Activated CD4-positive, alpha-beta T cell treated with anti-CD3 and anti-CD28 coated beads for 36 hours (primary cell): ENCODE results near the gene NBL1. TPM values are rescaled to one million over a fixed set of nuclear protein-coding genes. Genes with fewer than 3 reads are reported as not detected.
A peak's percentile ranks its signal among the peaks of the same experiment; 100 is the strongest.

ENCODE experiments used
- ATAC-seq: fragments of 200-7000 bp; cut with Tn5 transposase; one replicate; pipeline ENCODE4 v1.10.0; 2021; ENCODE audit warnings: mild to moderate bottlenecking, moderate library complexity
- CTCF ChIA-PET: fragments of 350-600 bp; sonication (Branson Sonifier 250); formaldehyde crosslinking; loops from one replicate; lab custom pipeline; 2021; ENCODE audit warnings: antibody characterized with exemption; lab: Charles Lee
- POLR2A ChIA-PET: fragments of 350-600 bp; sonication (Branson Sonifier 250); formaldehyde crosslinking; loops from one replicate; lab custom pipeline; 2021; ENCODE audit warnings: antibody characterized with exemption, inconsistent platforms; lab: Charles Lee
- DNase-seq: peaks from one replicate; pipeline ENCODE4 v3.0.0-alpha.2; 2020
- H3K27ac Mint-ChIP-seq: one replicate; pipeline ENCODE4 v1.8.0; 2021; ENCODE audit warnings: mixed read lengths
- H3K27me3 Mint-ChIP-seq: one replicate; pipeline ENCODE4 v1.8.0; 2021; ENCODE audit warnings: mixed read lengths
- H3K36me3 Mint-ChIP-seq: one replicate; pipeline ENCODE4 v1.8.0; 2021; ENCODE audit warnings: low read depth, mixed read lengths
- H3K4me1 Mint-ChIP-seq: one replicate; pipeline ENCODE4 v1.8.0; 2021; ENCODE audit warnings: mixed read lengths
- H3K4me3 Mint-ChIP-seq: one replicate; pipeline ENCODE4 v1.8.0; 2021; ENCODE audit warnings: mild to moderate bottlenecking, moderate library complexity, mixed read lengths
- H3K9me3 Mint-ChIP-seq: one replicate; pipeline ENCODE4 v1.8.0; 2021; ENCODE audit warnings: low read depth, mixed read lengths
- intact Hi-C, 2 experiments: fragments of 100-400 bp; cut with DNase I in 1 of 2; cut with micrococcal nuclease in 1 of 2; formaldehyde crosslinking; loops; one replicate each; pipeline versions ENCODE4 v1.14.2 to v1.15.1; 2022 to 2024; cut with DNase I, micrococcal nuclease
- total RNA-seq, 2 experiments: library from RNA; stranded (reverse); gene quantifications; one replicate each; pipeline ENCODE4 v1.2.3, GENCODE V29; 2021

The NBL1 gene
- 10 to 100 TPM; 10.5 to 10.7 TPM for total RNA-seq

- peak; percentile 84 for ATAC-seq
- Mint-ChIP-seq H3K36me3 (no peaks in the 10 kb centered on the region), H3K9me3 (no peaks in the 10 kb centered on the region), H3K4me1 (peaks cover 21% of the 10 kb centered on the region), H3K4me3 (peak within 1 kb of the TSS; percentile 88), H3K27me3 (peaks cover 18% of the 10 kb centered on the region), H3K27ac (peak within 1 kb of the TSS; percentile 64)
- ChIA-PET CTCF (interaction anchor here (0.6 to 2.5 kb wide), 5 partner anchors 10 to 761 kb away, joined by 3 to 12 read pairs (median 3); no protein-coding TSS in a partner anchor), POLR2A (no interaction called here)
- peak; percentile 84 for DNase-seq
- intact Hi-C loops = loop anchor here in 1 of 2 experiments (1.0 to 2.0 kb wide), 3 partner anchors 47 to 393 kb away; partner anchors contain the start of genes CAPZB, EMC1 and MRTO4
Measured at GRCh38 chr1:19643602-19644394, at the start of gene NBL1. TSS of gene NBL1 (plus strand) at chr1:19644311. CDS start at chr1:19655031, 10,720 bp downstream.

- H3K27me3 Mint-ChIP-seq = no peaks in the 10 kb centered on the region
- peak overlapping the region; percentile 100 for H3K4me3 Mint-ChIP-seq
- H3K4me1 Mint-ChIP-seq = peaks cover 36% of the 10 kb centered on the region
- H3K27ac Mint-ChIP-seq = peak overlapping the region; percentile 99
- H3K36me3 Mint-ChIP-seq = peaks cover 24% of the 10 kb centered on the region
- ATAC-seq (no peak), DNase-seq (no peak)
- H3K9me3 Mint-ChIP-seq = no peaks in the 10 kb centered on the region
- intact Hi-C loops = loop anchor here (1.0 to 5.0 kb wide), 13 partner anchors 48 to 1191 kb away; partner anchors contain the start of genes AKR7A2 (in 1 of the 2), ALDH4A1 (in 1 of the 2), CAPZB (in 1 of the 2) and EMC1 (in 1 of the 2)
- POLR2A ChIA-PET = interaction anchor here (0.6 to 1.7 kb wide), 3 partner anchors 10 to 345 kb away, joined by 3 to 11 read pairs (median 4); partner anchors contain the start of gene EMC1
- CTCF ChIA-PET = interaction anchor here (1.1 to 1.3 kb wide), 2 partner anchors 109 to 252 kb away, joined by 3 to 4 read pairs; no protein-coding TSS in a partner anchor
Measured at GRCh38 chr1:19596065-19596713, 47.9 kb upstream of the NBL1 start.

GRCh38 chr1:19596714-19597495 is 47.2 kb upstream of the NBL1 start:
- H3K4me1 Mint-ChIP-seq = peaks cover 44% of the 10 kb centered on the region
- ChIA-PET POLR2A (interaction anchor here (0.6 to 1.7 kb wide), 4 partner anchors 9 to 346 kb away, joined by 3 to 11 read pairs (median 4); partner anchors contain the start of gene EMC1), CTCF (interaction anchor here (0.6 to 1.3 kb wide), 4 partner anchors 12 to 253 kb away, joined by 3 to 4 read pairs (median 4); no protein-coding TSS in a partner anchor)
- ATAC-seq (peak; percentile 86), DNase-seq (peak; percentile 98)
- H3K27ac Mint-ChIP-seq = peak overlapping the region; percentile 99
- peaks cover 31% of the 10 kb centered on the region for H3K36me3 Mint-ChIP-seq
- intact Hi-C loops = loop anchor here (1.0 to 5.0 kb wide), 16 partner anchors 47 to 1190 kb away; partner anchors contain the start of genes AKR7A2 (in 1 of the 2), ALDH4A1 (in 1 of the 2), CAPZB (in 1 of the 2) and EMC1 (in 1 of the 2)
- H3K4me3 Mint-ChIP-seq = peak overlapping the region; percentile 100
- H3K27me3 Mint-ChIP-seq = no peaks in the 10 kb centered on the region
- no peaks in the 10 kb centered on the region for H3K9me3 Mint-ChIP-seq

- Mint-ChIP-seq H3K4me1 (peaks cover 50% of the 10 kb centered on the region), H3K4me3 (peak overlapping the region; percentile 100), H3K9me3 (no peaks in the 10 kb centered on the region), H3K27me3 (no peaks in the 10 kb centered on the region), H3K36me3 (peaks cover 36% of the 10 kb centered on the region), H3K27ac (peak overlapping the region; percentile 99)
- DNase-seq (no peak), ATAC-seq (peak; percentile 8)
- POLR2A ChIA-PET = interaction anchor here (1.3 to 1.7 kb wide), 2 partner anchors 8 to 43 kb away, joined by 3 to 11 read pairs; no protein-coding TSS in a partner anchor
- intact Hi-C loops = loop anchor here (1.0 to 5.0 kb wide), 10 partner anchors 50 to 1190 kb away; partner anchors contain the start of genes ALDH4A1 (in 1 of the 2), HP1BP3 (in 1 of the 2), OTUD3 (in 1 of the 2) and UBR4 (in 1 of the 2)
- CTCF ChIA-PET = interaction anchor here (0.6 to 1.3 kb wide), 5 partner anchors 13 to 254 kb away, joined by 3 to 5 read pairs (median 4); no protein-coding TSS in a partner anchor
Measured at GRCh38 chr1:19597496-19598309, 46.4 kb upstream of the NBL1 start.

GRCh38 chr1:19599810-19600209 is 44.3 kb upstream of the NBL1 start:
- Mint-ChIP-seq H3K4me3 (peak overlapping the region; percentile 55), H3K27me3 (no peaks in the 10 kb centered on the region), H3K27ac (peak overlapping the region; percentile 98), H3K4me1 (peaks cover 67% of the 10 kb centered on the region), H3K9me3 (no peaks in the 10 kb centered on the region), H3K36me3 (peaks cover 43% of the 10 kb centered on the region)
- no peak for ATAC-seq
- intact Hi-C loops = loop anchor here (5.0 kb wide), 6 partner anchors 47 to 1187 kb away; partner anchors contain the start of genes ALDH4A1 (in 1 of the 2) and HP1BP3 (in 1 of the 2)
- ChIA-PET POLR2A (interaction anchor here (0.6 to 1.1 kb wide), 4 partner anchors 10 to 283 kb away, joined by 3 to 4 read pairs (median 4); no protein-coding TSS in a partner anchor), CTCF (interaction anchor here (1.9 kb wide), 1 partner anchor 43 kb away, joined by 5 read pairs; no protein-coding TSS in a partner anchor)
- DNase-seq = no peak

- peaks cover 52% of the 10 kb centered on the region for H3K36me3 Mint-ChIP-seq
- ChIA-PET CTCF (no interaction called here), POLR2A (no interaction called here)
- ATAC-seq (no peak), DNase-seq (no peak)
- H3K4me3 Mint-ChIP-seq = no peak overlapping the region
- peaks cover 86% of the 10 kb centered on the region for H3K4me1 Mint-ChIP-seq
- intact Hi-C loops = no loop called here
- no peak overlapping the region for H3K27ac Mint-ChIP-seq
- H3K27me3 Mint-ChIP-seq = no peaks in the 10 kb centered on the region
- no peaks in the 10 kb centered on the region for H3K9me3 Mint-ChIP-seq
Measured at GRCh38 chr1:19602486-19602885, 41.6 kb upstream of the NBL1 start.

- peak overlapping the region; percentile 1 for H3K4me3 Mint-ChIP-seq
- H3K27ac Mint-ChIP-seq = peak overlapping the region; percentile 72
- ATAC-seq = peak; percentile 68
- intact Hi-C loops = no loop called here
- DNase-seq = peak; percentile 23
- H3K36me3 Mint-ChIP-seq = peaks cover 36% of the 10 kb centered on the region
- H3K27me3 Mint-ChIP-seq = no peaks in the 10 kb centered on the region
- ChIA-PET CTCF (interaction anchor here (0.5 to 1.2 kb wide), 4 partner anchors 24 to 264 kb away, joined by 3 to 4 read pairs (median 3); no protein-coding TSS in a partner anchor), POLR2A (interaction anchor here (0.7 to 1.3 kb wide), 3 partner anchors 9 to 344 kb away, joined by 3 to 11 read pairs (median 4); a partner anchor contains a TSS)
- no peaks in the 10 kb centered on the region for H3K9me3 Mint-ChIP-seq
- peaks cover 67% of the 10 kb centered on the region for H3K4me1 Mint-ChIP-seq
Measured at GRCh38 chr1:19605967-19606366, 38.1 kb upstream of the NBL1 start.

GRCh38 chr1:19606817-19607642 is 37.1 kb upstream of the NBL1 start:
- ChIA-PET POLR2A (interaction anchor here (0.6 to 0.7 kb wide), 2 partner anchors 174 to 355 kb away, joined by 3 read pairs; partner anchors contain the start of gene MRTO4), CTCF (interaction anchor here (0.6 to 1.0 kb wide), 5 partner anchors 22 to 412 kb away, joined by 3 to 4 read pairs (median 3); no protein-coding TSS in a partner anchor)

More at GRCh38 chr1:19606817-19607642, 37.1 kb upstream of the NBL1 start:
- intact Hi-C loops = no loop called here
- H3K4me1 Mint-ChIP-seq = peaks cover 58% of the 10 kb centered on the region
- ATAC-seq (peak; percentile 61), DNase-seq (peak; percentile 70)
- H3K36me3 Mint-ChIP-seq = peaks cover 29% of the 10 kb centered on the region
- H3K9me3 Mint-ChIP-seq = no peaks in the 10 kb centered on the region
- no peaks in the 10 kb centered on the region for H3K27me3 Mint-ChIP-seq
- H3K4me3 Mint-ChIP-seq = no peak overlapping the region
- H3K27ac Mint-ChIP-seq = peak overlapping the region; percentile 72
